OCI-LY7 (cell line): Measurements from ENCODE around the gene CFAP210.

ENCODE experiments used
- CTCF ChIP-seq: fragments of 200-600 bp; sonication (generic); conservative IDR thresholded peaks from 2 replicates; pipeline ENCODE4 v1.5.1; 2014; ENCODE audit warnings: mild to moderate bottlenecking, antibody characterized with exemption, low read length, moderate library complexity, mixed read lengths
- EZH2phosphoT487 ChIP-seq: fragments of 200-600 bp; sonication (generic); IDR thresholded peaks from 2 replicates; pipeline ENCODE4 v1.6.1; 2018; ENCODE audit warnings: low read depth, borderline replicate concordance, mild to moderate bottlenecking, mixed run types, antibody characterized with exemption, low read length, moderate library complexity, mixed read lengths

- no peak for TF ChIP-seq CTCF
- no peak for TF ChIP-seq EZH2phosphoT487
Observed at GRCh38 chr2:169670215-169670651, 24.0 kb downstream of the CFAP210 start.
